Measurements from ENCODE around the gene KNCN.

- TF ChIP-seq, protein P1, sequence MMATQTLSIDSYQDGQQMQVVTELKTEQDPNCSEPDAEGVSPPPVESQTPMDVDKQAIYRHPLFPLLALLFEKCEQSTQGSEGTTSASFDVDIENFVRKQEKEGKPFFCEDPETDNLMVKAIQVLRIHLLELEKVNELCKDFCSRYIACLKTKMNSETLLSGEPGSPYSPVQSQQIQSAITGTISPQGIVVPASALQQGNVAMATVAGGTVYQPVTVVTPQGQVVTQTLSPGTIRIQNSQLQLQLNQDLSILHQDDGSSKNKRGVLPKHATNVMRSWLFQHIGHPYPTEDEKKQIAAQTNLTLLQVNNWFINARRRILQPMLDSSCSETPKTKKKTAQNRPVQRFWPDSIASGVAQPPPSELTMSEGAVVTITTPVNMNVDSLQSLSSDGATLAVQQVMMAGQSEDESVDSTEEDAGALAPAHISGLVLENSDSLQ (IDR thresholded peaks at IDR 0.05): no peak
- TF ChIP-seq SUZ12 (IDR thresholded peaks at IDR 0.05) (no peak), BHLHE40 (IDR thresholded peaks at IDR 0.05; ENCODE audit: borderline replicate concordance) (no peak), ARNT (IDR thresholded peaks at IDR 0.05) (no peak), FOXA1 (IDR thresholded peaks at IDR 0.05) (no peak), FOXM1 (IDR thresholded peaks at IDR 0.05; ENCODE audit: borderline replicate concordance) (no peak), CTBP1 (IDR thresholded peaks at IDR 0.05; ENCODE audit: borderline replicate concordance) (no peak)
Observed at GRCh38 chr1:46526013-46526690, 25.3 kb downstream of the KNCN start.

Measured in HEK293T (cell line).